HL-60/S4 (cell line): ENCODE results near the gene NDNF.

ENCODE experiments used
- in situ Hi-C: fragments of 300-500 bp; cut with MboI; formaldehyde crosslinking; loops from 2 replicates; pipeline ENCODE4 v1.14.3; 2022; ENCODE audit warnings: low sequenced_read_pairs

Gene NDNF

GRCh38 chr4:121018543-121018942, 53.8 kb downstream of the NDNF start:
- in situ Hi-C loops: no loop called here

- in situ Hi-C loops: no loop called here
These were observed 55.7 kb downstream of the NDNF start for GRCh38 chr4:121016611-121017010.

- in situ Hi-C loops: no loop called here
These were observed 56.9 kb downstream of the NDNF start for GRCh38 chr4:121015421-121015820.

- in situ Hi-C loops: no loop called here
These were observed 57.8 kb downstream of the NDNF start for GRCh38 chr4:121014544-121014943.

GRCh38 chr4:121011780-121012340, 60.5 kb downstream of the NDNF start:
- in situ Hi-C loops: no loop called here

- in situ Hi-C loops: no loop called here
These were observed 61.2 kb downstream of the NDNF start for GRCh38 chr4:121011138-121011537.

- in situ Hi-C loops: no loop called here
These were observed 62.5 kb downstream of the NDNF start for GRCh38 chr4:121009578-121010478.

- in situ Hi-C loops: no loop called here
These were observed 64.7 kb downstream of the NDNF start for GRCh38 chr4:121007660-121008059.

- in situ Hi-C loops: no loop called here
These were observed 68.5 kb downstream of the NDNF start for GRCh38 chr4:121003863-121004262.

GRCh38 chr4:120995266-120996010, 76.9 kb downstream of the NDNF start:
- in situ Hi-C loops: no loop called here

- in situ Hi-C loops: no loop called here
These were observed 77.8 kb downstream of the NDNF start for GRCh38 chr4:120994521-120994920.

GRCh38 chr4:120991885-120992284, 80.5 kb downstream of the NDNF start:
- in situ Hi-C loops: no loop called here

- in situ Hi-C loops: no loop called here
These were observed 82.1 kb downstream of the NDNF start for GRCh38 chr4:120990246-120990645.
